WTC11 (cell line): ENCODE measurements around the gene RNF222.
"Not testable (repeated sequence)": the region's sequence is repeated elsewhere in the genome, so short reads cannot be mapped to it uniquely, and the experiment has no call there.

Source experiments
- CTCF ChIP-seq: fragments of 200-600 bp; IDR thresholded peaks from 2 replicates; pipeline ENCODE4 v1.8.0; 2022; ENCODE audit warnings: antibody characterized with exemption
- MAX ChIP-seq: sonication (generic); formaldehyde crosslinking; IDR thresholded peaks from 2 replicates; pipeline ENCODE4 v1.8.0; 2022; ENCODE audit warnings: mild to moderate bottlenecking, missing genetic modification reagents
- ZNF121 ChIP-seq: sonication (generic); formaldehyde crosslinking; IDR thresholded peaks from 2 replicates; pipeline ENCODE4 v1.8.0; 2023; ENCODE audit warnings: missing genetic modification reagents

DNA sequence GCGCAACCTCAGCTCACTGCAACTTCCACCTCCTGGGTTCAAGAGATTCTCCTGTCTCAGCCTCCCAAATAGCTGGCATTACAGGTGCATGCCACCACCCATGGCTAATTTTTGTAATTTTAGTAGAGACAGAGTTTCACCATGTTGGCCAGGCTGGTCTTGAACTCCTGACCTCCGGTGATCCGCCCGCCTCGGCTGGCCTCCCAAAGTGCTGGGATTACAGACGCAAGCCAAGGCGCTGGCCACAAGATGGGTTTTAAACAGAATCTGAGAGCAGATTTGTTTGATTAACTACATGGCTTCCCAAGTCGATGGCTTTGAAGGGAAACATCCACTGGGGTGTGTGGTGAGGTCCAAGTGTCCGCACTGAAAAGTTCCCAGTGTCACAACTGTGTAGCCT is 3.1 kb downstream of the RNF222 start:
- TF ChIP-seq ZNF121 (CRISPR knock-in tag); CTCF; MAX (CRISPR knock-in tag): not testable (repeated sequence)
